ES-I3 (cell line): ENCODE measurements around the gene SHISA5.

ENCODE experiments used
- H3K36me3 ChIP-seq: 2 replicates; pipeline ENCODE4 v1.6.1; 2013; ENCODE audit warnings: mild to moderate bottlenecking, low read length, control low read depth, moderate library complexity; ENCODE audit not compliant: insufficient read depth
- H3K4me1 ChIP-seq: 2 replicates; pipeline ENCODE4 v1.6.1; 2013; ENCODE audit warnings: mild to moderate bottlenecking, control low read depth, low read length; ENCODE audit not compliant: insufficient read depth
- H3K9ac ChIP-seq: 2 replicates; pipeline ENCODE4 v1.6.1; 2013; ENCODE audit warnings: low read depth, mild to moderate bottlenecking, low read length, moderate library complexity
- H3K9me3 ChIP-seq: 2 replicates; pipeline ENCODE4 v1.6.1; 2013; ENCODE audit warnings: mild to moderate bottlenecking, low read length, moderate library complexity; ENCODE audit not compliant: control insufficient read depth, insufficient read depth

SHISA5 gene

DNA sequence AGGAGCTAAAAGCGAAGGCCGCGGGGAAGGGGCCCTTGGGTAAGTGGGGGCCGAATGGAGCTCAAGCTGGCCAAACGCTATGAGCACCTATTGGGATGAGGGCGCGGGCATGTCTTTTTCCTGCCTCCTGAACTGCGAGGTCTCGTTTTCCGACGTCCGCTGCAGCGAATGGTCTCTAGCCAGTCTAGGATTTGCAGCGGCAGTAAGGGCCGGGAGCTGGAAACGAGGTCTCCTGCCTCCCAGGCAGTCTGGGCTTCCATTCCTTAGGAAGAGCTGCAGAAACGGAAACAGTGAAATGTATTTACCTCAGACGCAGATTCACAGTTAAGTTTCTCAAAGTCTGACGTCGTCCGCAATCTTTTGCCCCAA, 63.4 kb downstream of the SHISA5 start:
- no peaks in the 10 kb centered on the region for H3K9me3 ChIP-seq
- H3K36me3 ChIP-seq: peaks cover 10% of the 10 kb centered on the region
- peaks cover 5% of the 10 kb centered on the region; the same call in 1 of the 2 replicates for H3K4me1 ChIP-seq
- peak overlapping the region; percentile 86 for H3K9ac ChIP-seq

DNA sequence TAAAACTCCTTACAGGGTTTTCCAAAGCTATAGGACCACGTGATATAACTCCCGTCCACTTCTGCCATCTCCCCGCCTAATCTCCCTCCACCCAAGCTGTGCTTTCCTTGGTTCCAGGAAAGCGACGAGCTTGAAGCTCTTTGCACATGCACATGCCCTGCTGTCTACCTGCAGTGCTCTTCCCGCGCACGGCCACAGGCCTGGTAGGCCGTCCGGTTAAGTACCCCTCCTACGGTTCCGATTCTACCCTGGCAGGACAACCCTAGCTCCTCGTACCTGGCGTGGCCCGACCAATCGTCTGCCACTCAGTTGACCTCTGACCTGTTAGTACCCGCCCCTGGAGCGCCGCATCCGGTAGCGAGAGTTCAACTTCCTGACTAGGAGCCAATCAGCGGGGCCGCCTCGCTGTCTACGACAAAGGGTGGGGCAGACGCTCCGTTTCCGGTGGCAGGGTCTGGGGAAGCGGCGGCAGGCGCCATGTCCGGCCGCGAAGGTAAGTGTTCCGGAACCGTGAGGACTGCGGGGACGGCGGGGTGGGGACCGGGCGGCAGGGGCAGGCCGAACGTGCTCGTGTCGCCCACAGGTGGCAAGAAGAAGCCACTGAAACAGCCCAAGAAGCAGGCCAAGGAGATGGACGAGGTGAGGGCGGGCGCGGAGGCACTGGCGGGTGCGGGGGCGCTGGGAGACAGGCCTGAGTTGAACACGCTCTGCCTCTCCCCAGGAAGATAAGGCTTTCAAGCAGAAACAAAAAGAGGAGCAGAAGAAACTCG, 64.0 kb downstream of the SHISA5 start, which contains the start of the genes CCDC51 and TMA7:
Gene CCDC51, minus strand, starts transcription at position 300 of the 770 bp plus-strand sequence. CDS start 4,991 bp downstream, outside the sequence.
Gene TMA7, plus strand, starts transcription at position 438 of the 770 bp plus-strand sequence. Its CDS starts 40 bp downstream, at position 478.
- H3K36me3 ChIP-seq: peaks cover 10% of the 10 kb centered on the region
- peaks cover 7% of the 10 kb centered on the region; the same call in 1 of the 2 replicates for H3K4me1 ChIP-seq
- H3K9ac ChIP-seq: peak within 1 kb of the TSS; percentile 86
- H3K9me3 ChIP-seq: no peaks in the 10 kb centered on the region

DNA sequence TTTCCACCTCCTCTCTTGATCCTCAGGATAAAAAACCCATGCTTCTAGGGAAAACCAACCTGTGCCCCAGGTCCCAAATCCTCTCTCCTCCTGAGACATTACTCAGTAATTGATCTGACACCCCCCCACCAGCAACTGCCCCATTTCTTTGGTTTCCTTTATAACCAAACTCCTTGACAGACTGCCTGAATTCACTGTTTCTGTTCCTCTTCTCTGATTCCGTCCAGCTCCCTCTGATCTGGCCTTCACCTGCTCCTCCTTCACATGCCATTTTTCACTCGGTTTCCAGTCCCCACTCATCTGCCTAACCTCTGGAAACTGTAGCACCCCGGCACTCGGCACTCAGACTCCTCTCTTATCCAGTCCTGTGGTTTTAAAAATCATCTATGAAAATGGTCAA, 66.2 kb downstream of the SHISA5 start:
- H3K9me3 ChIP-seq: no peaks in the 10 kb centered on the region
- no peak overlapping the region for H3K9ac ChIP-seq
- peaks cover 7% of the 10 kb centered on the region; the same call in 1 of the 2 replicates for H3K4me1 ChIP-seq
- H3K36me3 ChIP-seq: peaks cover 19% of the 10 kb centered on the region

DNA sequence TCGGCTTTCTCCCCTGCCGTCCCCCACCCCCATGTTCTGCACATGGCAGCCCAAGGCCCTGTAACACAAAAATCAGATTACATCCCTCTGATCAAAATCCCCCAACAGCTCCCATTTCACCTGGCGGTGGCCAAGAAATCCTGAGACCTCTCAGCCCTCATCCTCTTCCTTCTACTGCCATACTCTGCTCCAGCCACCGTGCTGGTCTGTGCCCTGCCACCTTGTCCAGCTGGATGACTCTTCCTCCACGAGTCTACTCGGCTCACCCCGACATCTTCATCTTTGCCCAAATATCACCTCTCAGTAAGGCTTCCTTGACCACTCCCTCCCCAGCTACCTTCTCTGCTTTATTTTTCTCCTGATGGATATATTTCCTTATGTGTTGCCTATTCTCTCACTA, 67.1 kb downstream of the SHISA5 start:
- Histone ChIP-seq H3K9ac (no peak overlapping the region), H3K4me1 (peaks cover 12% of the 10 kb centered on the region), H3K36me3 (peaks cover 21% of the 10 kb centered on the region), H3K9me3 (no peaks in the 10 kb centered on the region)

DNA sequence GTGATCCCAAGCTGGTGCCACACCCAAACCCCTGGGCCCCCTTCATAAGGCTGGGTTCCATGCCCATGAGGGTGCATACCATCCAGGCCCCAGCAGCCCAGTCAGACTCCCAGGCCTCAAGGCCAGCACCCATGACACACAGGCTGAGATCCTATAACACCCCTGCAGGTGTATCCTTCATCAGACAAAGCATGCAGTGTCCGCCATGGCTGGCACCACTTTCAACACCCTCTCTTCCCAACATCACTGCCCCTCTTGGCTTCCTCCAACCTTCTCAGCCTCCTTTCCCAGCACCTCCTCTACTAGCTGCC, 67.5 kb downstream of the SHISA5 start:
- Histone ChIP-seq H3K9ac (no peak overlapping the region), H3K36me3 (peaks cover 19% of the 10 kb centered on the region), H3K4me1 (peaks cover 12% of the 10 kb centered on the region), H3K9me3 (no peaks in the 10 kb centered on the region)

DNA sequence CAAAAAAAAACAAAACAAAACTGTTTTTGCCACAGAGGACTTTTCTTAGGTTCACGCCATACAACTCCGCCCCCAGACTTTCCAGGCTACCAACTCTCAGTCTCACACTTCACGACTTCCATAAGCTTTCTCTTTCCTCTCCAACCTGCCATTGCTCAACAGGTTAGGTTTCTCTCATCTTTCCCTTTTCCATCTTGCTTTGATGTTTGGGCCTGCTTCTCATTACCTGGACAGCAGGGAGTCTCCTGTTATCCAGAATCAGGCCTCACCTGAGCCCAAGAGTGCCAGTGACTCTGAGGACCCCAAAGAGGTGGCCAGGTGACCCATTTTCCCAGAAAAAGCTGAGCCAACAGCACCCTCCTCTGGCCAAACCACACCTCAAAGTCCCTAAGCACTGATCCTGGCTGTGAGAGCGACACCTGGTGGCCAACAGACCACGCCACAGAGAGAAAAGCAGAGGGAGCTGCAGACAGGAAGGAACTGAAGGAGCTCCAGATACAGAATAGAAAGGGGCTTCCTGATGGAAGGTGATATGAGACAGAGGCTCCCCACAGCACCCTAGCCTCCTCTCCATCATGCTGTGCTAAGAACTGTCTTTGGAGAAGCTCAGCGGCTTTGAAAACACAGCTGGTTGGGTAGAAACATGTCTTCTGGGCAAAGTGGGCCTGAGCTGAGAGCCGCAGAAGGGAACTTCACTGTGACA, 68.0 kb downstream of the SHISA5 start:
- Histone ChIP-seq H3K9ac (no peak overlapping the region), H3K36me3 (peaks cover 18% of the 10 kb centered on the region), H3K9me3 (no peaks in the 10 kb centered on the region), H3K4me1 (peaks cover 14% of the 10 kb centered on the region)

DNA sequence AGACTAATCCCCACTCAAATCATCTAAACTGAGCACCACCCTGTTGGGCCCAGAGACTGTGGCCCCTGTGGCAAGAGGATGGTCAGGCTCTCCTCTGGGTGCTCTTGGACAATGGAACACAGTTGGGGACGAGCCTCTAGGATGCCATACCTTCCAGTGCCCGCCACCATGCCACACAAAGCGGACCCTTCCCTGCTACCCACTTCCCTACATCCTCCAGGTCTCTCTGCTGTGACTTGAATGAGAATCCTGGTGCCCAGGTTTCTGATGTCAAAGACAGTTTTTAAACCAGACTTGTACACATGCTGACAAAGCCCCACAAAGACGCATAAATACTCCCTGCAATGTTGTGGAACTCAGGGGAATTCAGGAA, 68.8 kb downstream of the SHISA5 start:
- Histone ChIP-seq H3K9me3 (no peaks in the 10 kb centered on the region), H3K36me3 (peaks cover 18% of the 10 kb centered on the region), H3K4me1 (peaks cover 19% of the 10 kb centered on the region), H3K9ac (no peak overlapping the region)

DNA sequence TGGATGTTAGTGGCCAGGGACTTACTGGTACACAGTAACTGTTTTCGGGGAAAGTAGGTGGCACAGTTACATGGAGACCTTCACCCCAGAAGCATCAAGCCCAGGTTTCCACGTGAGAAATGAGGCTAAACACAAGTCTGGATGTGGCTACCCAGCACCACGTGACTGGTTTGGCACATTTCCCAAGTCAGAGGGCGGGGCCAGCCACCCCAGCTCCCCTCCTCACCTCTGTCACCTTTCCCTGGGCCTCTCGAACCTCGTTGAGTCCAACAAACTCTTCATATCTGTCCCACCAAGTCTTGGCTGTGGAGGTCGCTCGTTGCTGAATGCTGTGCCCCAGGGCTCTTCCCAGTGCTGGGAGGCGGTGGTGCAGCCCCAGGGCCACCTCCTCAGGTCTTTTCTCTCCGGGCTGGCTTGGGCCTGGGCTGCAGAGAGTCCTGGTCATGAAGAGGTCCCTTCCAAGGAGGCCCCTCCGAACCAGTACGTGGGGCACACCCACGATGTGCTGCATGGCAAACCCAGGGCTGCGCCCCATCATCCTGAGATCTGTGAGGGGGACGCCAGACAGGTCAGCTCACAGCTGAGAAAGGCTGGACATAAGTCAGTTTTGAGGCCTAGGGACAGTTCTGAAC, 69.3 kb downstream of the SHISA5 start:
- Histone ChIP-seq H3K36me3 (peaks cover 18% of the 10 kb centered on the region), H3K9ac (no peak overlapping the region), H3K9me3 (no peaks in the 10 kb centered on the region), H3K4me1 (peaks cover 19% of the 10 kb centered on the region)

DNA sequence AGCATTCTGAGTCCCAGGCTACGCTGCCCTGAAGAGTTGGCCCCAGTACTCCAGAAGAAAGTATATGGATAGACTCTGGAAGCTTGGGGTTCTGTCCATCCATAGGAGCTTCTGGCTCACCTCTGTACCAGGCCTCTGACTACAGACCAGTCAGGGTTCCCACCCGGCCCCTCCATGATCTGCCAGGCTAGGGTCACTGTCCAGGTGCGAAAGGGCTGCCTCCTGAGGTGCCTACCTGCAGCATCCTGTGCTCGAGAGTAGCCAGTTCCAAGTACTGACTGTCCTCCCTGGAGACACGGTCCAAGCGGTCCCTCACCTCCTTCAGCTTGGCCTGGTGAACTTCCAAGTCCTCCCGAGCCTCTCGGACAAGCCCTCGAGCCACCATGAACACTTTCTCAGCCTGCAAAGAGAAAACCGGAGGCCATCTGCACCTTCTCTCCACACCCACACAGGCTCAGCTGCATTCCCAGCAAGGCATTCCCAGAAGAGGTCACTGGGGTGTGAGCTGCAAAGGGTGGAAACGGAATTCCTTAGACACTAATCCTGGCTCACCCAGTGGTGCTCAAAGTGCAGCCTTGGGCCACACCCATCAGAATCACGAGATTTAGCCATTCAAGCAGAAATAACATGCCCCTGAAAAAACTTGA, 70.4 kb downstream of the SHISA5 start:
- Histone ChIP-seq H3K36me3 (peaks cover 18% of the 10 kb centered on the region), H3K9ac (no peak overlapping the region), H3K9me3 (no peaks in the 10 kb centered on the region), H3K4me1 (peaks cover 19% of the 10 kb centered on the region)

DNA sequence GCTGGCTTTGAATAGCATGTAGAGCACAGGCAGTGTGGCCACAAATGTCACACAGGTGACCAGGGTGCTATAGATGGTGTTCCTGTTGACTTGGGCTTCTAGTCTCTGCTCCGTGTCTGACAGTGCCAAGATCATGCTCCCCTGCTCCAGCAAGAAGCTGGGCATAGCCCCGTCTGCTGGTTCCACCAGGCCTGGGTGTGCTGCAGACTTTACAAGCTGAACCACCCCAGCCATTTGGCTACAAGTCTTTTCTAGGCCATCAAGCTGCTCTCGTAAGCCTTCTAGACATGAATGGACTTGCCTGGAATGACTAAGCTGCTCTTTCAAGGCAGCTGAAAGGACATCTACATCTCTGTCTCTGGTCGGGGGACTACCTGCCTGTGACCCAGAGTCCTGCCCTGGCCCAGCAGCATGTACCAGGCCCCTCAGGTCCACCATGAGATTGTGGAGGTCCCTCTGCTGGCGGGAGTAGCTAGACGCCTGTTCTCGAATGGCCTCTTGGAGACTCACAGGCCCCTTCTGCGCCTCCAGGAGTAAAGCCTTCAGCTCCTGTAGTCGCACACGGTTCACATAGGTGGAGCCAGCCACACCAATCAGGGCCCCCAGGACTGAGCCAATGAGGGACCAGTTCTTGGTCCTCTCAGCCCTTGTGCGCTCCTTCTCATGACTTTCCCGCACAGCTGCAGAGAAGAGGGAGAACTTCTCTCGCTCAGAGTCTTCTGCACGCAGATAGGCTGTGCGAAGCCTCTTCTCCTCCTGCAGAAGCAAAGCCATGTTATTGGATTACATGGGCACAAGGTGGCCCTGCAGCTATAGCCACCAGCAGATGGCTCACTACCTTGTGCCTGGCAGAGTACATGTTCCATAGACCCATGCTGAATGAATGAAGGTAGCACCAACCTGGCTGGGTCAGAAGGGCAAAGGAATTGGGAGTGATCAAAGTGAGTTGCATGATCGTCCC, 71.3 kb downstream of the SHISA5 start:
- Histone ChIP-seq H3K36me3 (peaks cover 18% of the 10 kb centered on the region), H3K9ac (no peak overlapping the region), H3K9me3 (no peaks in the 10 kb centered on the region), H3K4me1 (peaks cover 21% of the 10 kb centered on the region)

DNA sequence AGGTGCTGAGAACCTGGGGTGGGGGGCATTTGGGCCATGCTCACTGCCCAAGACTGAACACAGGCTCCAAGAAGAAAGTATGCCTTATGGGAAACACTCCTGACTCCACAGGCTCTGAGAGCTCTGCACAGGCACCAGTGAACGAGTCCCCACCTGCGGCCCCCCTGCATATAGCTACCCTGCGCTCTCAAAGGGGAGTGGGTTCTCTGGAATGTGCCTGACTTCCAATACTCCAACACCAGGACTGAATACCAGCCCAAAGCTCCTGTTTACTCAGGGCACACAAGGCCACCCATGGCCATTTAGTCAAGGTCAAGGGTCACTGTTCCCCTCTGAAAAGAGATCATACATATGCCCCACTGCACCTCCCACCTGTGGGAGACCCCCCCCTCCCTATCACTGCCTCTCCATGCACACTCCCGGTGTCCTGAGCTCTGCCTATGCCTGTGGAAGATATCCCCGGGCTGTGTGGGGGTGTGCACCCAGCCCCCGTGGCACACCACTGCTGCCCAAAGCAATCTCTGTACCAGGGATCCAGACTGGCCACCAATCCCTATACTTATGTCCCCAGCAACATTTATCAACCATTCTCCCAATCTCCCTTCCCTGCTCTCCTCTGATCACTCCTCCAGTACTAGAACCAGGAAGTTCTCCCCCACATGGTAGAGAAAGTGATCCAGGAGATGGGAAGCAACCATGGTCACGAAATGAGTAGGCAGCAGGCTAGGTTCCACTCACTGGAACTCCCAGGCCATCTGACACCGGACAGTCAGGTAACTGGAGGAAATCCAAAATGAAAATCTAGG, 72.5 kb downstream of the SHISA5 start:
- Histone ChIP-seq H3K36me3 (peaks cover 18% of the 10 kb centered on the region), H3K4me1 (peaks cover 26% of the 10 kb centered on the region), H3K9ac (no peak overlapping the region), H3K9me3 (no peaks in the 10 kb centered on the region)

DNA sequence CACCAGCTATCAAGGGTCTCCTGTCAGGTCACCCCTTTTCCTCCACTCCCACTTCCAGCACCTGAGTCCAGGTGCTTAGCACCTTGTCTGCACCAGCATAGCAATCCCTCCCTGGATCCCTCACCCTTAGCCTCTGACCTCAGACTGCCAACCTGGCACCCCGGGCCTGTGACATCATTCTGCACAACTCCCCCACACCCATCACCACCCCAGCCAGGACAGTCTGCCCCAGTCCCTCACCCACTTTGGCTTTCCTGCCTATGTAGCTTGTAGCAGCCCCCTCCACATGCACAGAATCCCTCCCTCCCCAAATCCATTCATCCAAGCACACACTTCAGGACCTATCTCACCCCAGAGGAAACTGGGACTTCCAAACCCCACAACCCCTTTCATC, 73.3 kb downstream of the SHISA5 start:
- Histone ChIP-seq H3K4me1 (peaks cover 25% of the 10 kb centered on the region), H3K36me3 (peaks cover 18% of the 10 kb centered on the region), H3K9me3 (no peaks in the 10 kb centered on the region), H3K9ac (peak overlapping the region; percentile 86; the same call in 1 of the 2 replicates)
